Effector memory CD8-positive, alpha-beta T cell (primary cell): Measurements from ENCODE around the gene OR52B2.

ENCODE experiments used
- ATAC-seq: fragments of 150-1000 bp; cut with Tn5 transposase; replicated peaks from 2 replicates; pipeline ENCODE4 v1.10.0; 2021; ENCODE audit warnings: mild to moderate bottlenecking, moderate library complexity
- DNase-seq, 3 experiments: peaks; one replicate each; pipeline ENCODE4 v3.0.0; 2021
- H3K27ac Mint-ChIP-seq, 2 donors: one replicate each; pipeline ENCODE4 v1.8.0; 2022; ENCODE audit warnings: mild to moderate bottlenecking in 2 of 2, mixed read lengths in 2 of 2, moderate library complexity in 2 of 2
- H3K27me3 Mint-ChIP-seq, 2 donors: one replicate each; pipeline ENCODE4 v1.8.0; 2022; ENCODE audit warnings: mixed read lengths in 2 of 2
- H3K36me3 Mint-ChIP-seq: one replicate; pipeline ENCODE4 v1.8.0; 2022; ENCODE audit warnings: mild to moderate bottlenecking, moderate library complexity, mixed read lengths; ENCODE audit not compliant: insufficient read depth
- H3K4me1 Mint-ChIP-seq, 2 donors: one replicate each; pipeline ENCODE4 v1.8.0; 2022; ENCODE audit warnings: low read depth in 2 of 2, mixed read lengths in 2 of 2
- H3K4me3 Mint-ChIP-seq, 2 donors: one replicate each; pipeline ENCODE4 v1.8.0; 2022; ENCODE audit warnings: mild to moderate bottlenecking in 2 of 2, mixed read lengths in 2 of 2, moderate library complexity in 2 of 2
- H3K9me3 Mint-ChIP-seq, 2 donors: one replicate each; pipeline ENCODE4 v1.8.0; 2022; ENCODE audit warnings: mixed read lengths in 2 of 2

The OR52B2 gene

DNA sequence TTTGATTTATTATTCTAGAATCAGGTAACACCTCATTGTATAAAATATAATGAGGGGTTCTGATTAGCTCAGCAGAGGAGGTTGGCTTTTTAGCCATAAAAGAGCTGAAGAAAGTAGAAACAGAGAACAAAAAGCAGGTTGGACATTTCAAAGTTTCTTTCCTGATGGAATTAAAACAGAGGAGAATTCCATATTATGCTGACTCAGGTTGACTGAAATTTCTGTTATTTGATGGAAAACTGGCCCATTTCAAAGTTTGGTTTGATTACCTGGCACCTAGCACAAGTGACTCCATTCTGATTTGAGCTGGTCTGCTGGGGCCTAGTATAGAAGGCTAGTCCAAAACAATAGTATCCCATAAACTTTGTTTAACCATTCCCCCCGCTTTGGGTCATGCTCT, 37.7 kb downstream of the OR52B2 start:
- H3K4me1 Mint-ChIP-seq = no peaks in the 10 kb centered on the region
- ATAC-seq (no peak), DNase-seq (no peak)

GRCh38 chr11:6129635-6130034, 40.5 kb downstream of the OR52B2 start:
- Mint-ChIP-seq H3K36me3 (no peaks in the 10 kb centered on the region), H3K27me3 (peaks cover 0 to 11% of the 10 kb centered on the region in 2 donors), H3K4me1 (no peaks in the 10 kb centered on the region), H3K9me3 (no peaks in the 10 kb centered on the region), H3K4me3 (no peak overlapping the region), H3K27ac (no peak overlapping the region)
- no peak for DNase-seq
- no peak for ATAC-seq

More for the DNA sequence above, 37.7 kb downstream of the OR52B2 start:
- Mint-ChIP-seq H3K9me3 (no peaks in the 10 kb centered on the region), H3K27ac (no peak overlapping the region), H3K4me3 (no peak overlapping the region), H3K36me3 (no peaks in the 10 kb centered on the region), H3K27me3 (peaks cover 2 to 14% of the 10 kb centered on the region in 2 donors)

DNA sequence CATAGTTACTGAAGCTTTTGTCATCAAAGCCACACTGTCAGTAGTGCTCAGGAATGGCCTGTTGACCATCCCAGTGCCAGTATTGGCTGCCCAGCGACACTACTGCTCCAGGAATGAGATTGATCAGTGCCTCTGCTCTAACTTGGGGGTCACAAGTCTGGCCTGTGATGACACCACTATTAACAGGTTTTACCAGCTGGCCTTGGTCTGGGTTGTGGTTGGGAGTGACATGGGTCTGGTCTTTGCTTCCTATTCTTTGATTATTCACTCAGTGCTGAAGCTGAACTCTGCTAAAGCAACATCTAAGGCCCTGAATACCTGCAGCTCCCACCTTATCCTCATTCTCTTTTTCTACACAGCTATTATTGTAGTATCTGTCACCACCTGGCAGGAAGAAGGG, 41.1 kb downstream of the OR52B2 start:
- H3K9me3 Mint-ChIP-seq = no peaks in the 10 kb centered on the region
- no peaks in the 10 kb centered on the region for H3K36me3 Mint-ChIP-seq
- H3K4me3 Mint-ChIP-seq = no peak overlapping the region
- no peaks in the 10 kb centered on the region for H3K4me1 Mint-ChIP-seq
- DNase-seq = no peak
- H3K27ac Mint-ChIP-seq = no peak overlapping the region
- no peak for ATAC-seq
- peaks cover 0 to 11% of the 10 kb centered on the region in 2 donors for H3K27me3 Mint-ChIP-seq

DNA sequence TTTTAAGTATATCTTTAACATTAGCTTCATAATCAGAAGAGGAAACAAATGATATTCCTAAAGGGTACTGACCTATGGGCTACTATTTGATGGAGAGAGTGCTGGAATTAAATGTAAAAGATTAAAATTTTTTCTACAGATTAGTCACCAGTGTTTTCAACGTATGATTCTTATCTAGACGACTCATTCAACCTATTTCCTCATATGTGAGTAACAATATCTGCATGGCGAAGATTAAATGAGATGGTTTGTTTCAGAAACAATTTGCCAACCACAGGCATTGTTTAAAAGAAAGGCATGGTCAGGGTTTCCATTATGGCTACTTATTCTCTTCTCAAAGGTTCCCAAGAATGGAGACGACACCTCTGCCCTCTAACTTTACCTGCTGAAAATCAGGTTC, 42.2 kb downstream of the OR52B2 start:
- Mint-ChIP-seq H3K4me3 (no peak overlapping the region), H3K27me3 (peaks cover 0 to 11% of the 10 kb centered on the region in 2 donors), H3K9me3 (no peaks in the 10 kb centered on the region), H3K36me3 (no peaks in the 10 kb centered on the region), H3K4me1 (no peaks in the 10 kb centered on the region), H3K27ac (no peak overlapping the region)
- ATAC-seq (no peak), DNase-seq (no peak)

GRCh38 chr11:6124245-6124644, 45.9 kb downstream of the OR52B2 start:
- no peaks in the 10 kb centered on the region for H3K4me1 Mint-ChIP-seq
- DNase-seq (no peak), ATAC-seq (no peak)
- no peak overlapping the region for H3K4me3 Mint-ChIP-seq
- peaks cover 0 to 8% of the 10 kb centered on the region in 2 donors for H3K27me3 Mint-ChIP-seq
- H3K27ac Mint-ChIP-seq = no peak overlapping the region
- H3K36me3 Mint-ChIP-seq = no peaks in the 10 kb centered on the region
- no peaks in the 10 kb centered on the region for H3K9me3 Mint-ChIP-seq
